Measurements from ENCODE around the gene KCNN3. TPM values are rescaled to one million over a fixed set of nuclear protein-coding genes. Genes with fewer than 3 reads are reported as not detected.

Gene KCNN3
- total and polyA plus RNA-seq, 2 donors (not counting 1 experiment from before 2014, with no cell fraction given): 0.17 to 0.82 TPM

GRCh38 chr1:154808261-154808908 is 61.7 kb downstream of the KCNN3 start:
- Mint-ChIP-seq H3K4me3 (no peak overlapping the region), H3K27me3 (peaks cover 52% of the 10 kb centered on the region), H3K9me3 (ENCODE audit: insufficient read depth) (no peaks in the 10 kb centered on the region), H3K27ac (no peak overlapping the region), H3K4me1 (peaks cover 19% of the 10 kb centered on the region)
- ChIA-PET POLR2A (no interaction called here), CTCF (no interaction called here)
- no peak overlapping the region for H3K4me3 ChIP-seq (ENCODE audit: control extremely low read depth in 1 of 5, extremely low read depth in 1 of 5, insufficient read depth in 1 of 5, low read depth in 2 of 5, low read length in 4 of 5)
- intact Hi-C loops (cut with micrococcal nuclease): no loop called here
- H2AFZ ChIP-seq (ENCODE audit: insufficient read depth, low read depth, low read length, poor library complexity, severe bottlenecking): no peak overlapping the region
- H3K27ac ChIP-seq (ENCODE audit: low read length in 2 of 2): no peak overlapping the region
- ATAC-seq (ENCODE audit: low read depth) (no peak), DNase-seq (no peak)
- 94% methylated on average over 11 of the region's 12 CpGs for WGBS (ENCODE audit: insufficient coverage)
- no peaks in the 10 kb centered on the region for H3K36me3 ChIP-seq (replicated peaks in 1 of 2; ENCODE audit: control extremely low read depth in 1 of 2, control insufficient read depth in 1 of 2, extremely low read depth in 1 of 2, insufficient read depth in 2 of 2, low read length in 1 of 2)
- no peak overlapping the region for H3K9ac ChIP-seq (ENCODE audit: low read length)
- peaks cover 0 to 42% (median 6%) of the 10 kb centered on the region in 4 experiments for H3K27me3 ChIP-seq (replicated peaks in 1 of 4; ENCODE audit: control extremely low read depth in 1 of 4, control insufficient read depth in 3 of 4, insufficient read depth in 4 of 4, low read length in 3 of 4)
- H4K20me1 ChIP-seq (ENCODE audit: control insufficient read depth, insufficient read depth, low read length, poor library complexity, severe bottlenecking): no peaks in the 10 kb centered on the region
- H3K79me2 ChIP-seq (ENCODE audit: control insufficient read depth, insufficient read depth, low read length): no peaks in the 10 kb centered on the region
- H3K4me1 ChIP-seq (ENCODE audit: control insufficient read depth in 2 of 2, insufficient read depth in 2 of 2, low read length in 2 of 2): peaks cover 4 to 23% of the 10 kb centered on the region in 2 donors
- TF ChIP-seq CTCF (IDR thresholded peaks at IDR 0.05) (no peak), EZH2 (IDR thresholded peaks at IDR 0.05; ENCODE audit: borderline replicate concordance, insufficient read depth, low read depth, low read length, poor library complexity, severe bottlenecking) (no peak)
- H3K4me2 ChIP-seq (replicated peaks; ENCODE audit: low read depth, low read length, poor library complexity, severe bottlenecking): no peak overlapping the region
- no peaks in the 10 kb centered on the region for H3K9me3 ChIP-seq (ENCODE audit: control extremely low read depth in 1 of 3, control insufficient read depth in 2 of 3, insufficient read depth in 1 of 3, low read length in 2 of 3)

GRCh38 chr1:154807048-154807591 is 63.0 kb downstream of the KCNN3 start:
- no peak overlapping the region for H2AFZ ChIP-seq (ENCODE audit: insufficient read depth, low read depth, low read length, poor library complexity, severe bottlenecking)
- no peak overlapping the region for H3K4me3 Mint-ChIP-seq
- CTCF ChIA-PET: no interaction called here
- intact Hi-C loops (cut with micrococcal nuclease): no loop called here
- H3K79me2 ChIP-seq (ENCODE audit: control insufficient read depth, insufficient read depth, low read length): no peaks in the 10 kb centered on the region
- H3K4me1 Mint-ChIP-seq: peaks cover 19% of the 10 kb centered on the region
- no peaks in the 10 kb centered on the region for H4K20me1 ChIP-seq (ENCODE audit: control insufficient read depth, insufficient read depth, low read length, poor library complexity, severe bottlenecking)
- peaks cover 4 to 23% of the 10 kb centered on the region in 2 donors for H3K4me1 ChIP-seq (ENCODE audit: control insufficient read depth in 2 of 2, insufficient read depth in 2 of 2, low read length in 2 of 2)
- POLR2A ChIA-PET: no interaction called here
- H3K36me3 ChIP-seq (replicated peaks in 1 of 2; ENCODE audit: control extremely low read depth in 1 of 2, control insufficient read depth in 1 of 2, extremely low read depth in 1 of 2, insufficient read depth in 2 of 2, low read length in 1 of 2): no peaks in the 10 kb centered on the region
- no peaks in the 10 kb centered on the region for H3K9me3 Mint-ChIP-seq (ENCODE audit: insufficient read depth)
- no peak overlapping the region for H3K27ac ChIP-seq (ENCODE audit: low read length in 2 of 2)
- no peak overlapping the region for H3K4me2 ChIP-seq (replicated peaks; ENCODE audit: low read depth, low read length, poor library complexity, severe bottlenecking)
- TF ChIP-seq CTCF (IDR thresholded peaks at IDR 0.05) (no peak), EZH2 (IDR thresholded peaks at IDR 0.05; ENCODE audit: borderline replicate concordance, insufficient read depth, low read depth, low read length, poor library complexity, severe bottlenecking) (no peak)
- H3K4me3 ChIP-seq (ENCODE audit: control extremely low read depth in 1 of 5, extremely low read depth in 1 of 5, insufficient read depth in 1 of 5, low read depth in 2 of 5, low read length in 4 of 5): no peak overlapping the region
- ATAC-seq (ENCODE audit: low read depth) (peak; percentile 65), DNase-seq (peak; percentile 59)
- peaks cover 0 to 42% (median 6%) of the 10 kb centered on the region in 4 experiments for H3K27me3 ChIP-seq (replicated peaks in 1 of 4; ENCODE audit: control extremely low read depth in 1 of 4, control insufficient read depth in 3 of 4, insufficient read depth in 4 of 4, low read length in 3 of 4)
- H3K27ac Mint-ChIP-seq: no peak overlapping the region
- WGBS (ENCODE audit: insufficient coverage): 29% methylated on average over 10 of the region's 12 CpGs
- no peaks in the 10 kb centered on the region for H3K9me3 ChIP-seq (ENCODE audit: control extremely low read depth in 1 of 3, control insufficient read depth in 2 of 3, insufficient read depth in 1 of 3, low read length in 2 of 3)
- peaks cover 52% of the 10 kb centered on the region for H3K27me3 Mint-ChIP-seq
- H3K9ac ChIP-seq (ENCODE audit: low read length): no peak overlapping the region

All from B cell (primary cell).